Panc1 (cell line): ENCODE data around the gene DCAF6.

Experiments used
- POLR2AphosphoS5 ChIP-seq: IDR thresholded peaks from 2 replicates; pipeline ENCODE4 v1.6.1; 2012; ENCODE audit warnings: mild to moderate bottlenecking, low read depth, low read length, moderate library complexity
- SIN3A ChIP-seq: IDR thresholded peaks from 2 replicates; pipeline ENCODE4 v1.6.1; 2012; ENCODE audit warnings: low read depth, mild to moderate bottlenecking, low read length, moderate library complexity, borderline replicate concordance; ENCODE audit not compliant: insufficient read depth
- TF ChIP-seq, protein P1 (sequence below): fragments of 450-650 bp; IDR thresholded peaks from 2 replicates; pipeline ENCODE4 v1.5.1; 2017; ENCODE audit warnings: mild to moderate bottlenecking

DNA sequence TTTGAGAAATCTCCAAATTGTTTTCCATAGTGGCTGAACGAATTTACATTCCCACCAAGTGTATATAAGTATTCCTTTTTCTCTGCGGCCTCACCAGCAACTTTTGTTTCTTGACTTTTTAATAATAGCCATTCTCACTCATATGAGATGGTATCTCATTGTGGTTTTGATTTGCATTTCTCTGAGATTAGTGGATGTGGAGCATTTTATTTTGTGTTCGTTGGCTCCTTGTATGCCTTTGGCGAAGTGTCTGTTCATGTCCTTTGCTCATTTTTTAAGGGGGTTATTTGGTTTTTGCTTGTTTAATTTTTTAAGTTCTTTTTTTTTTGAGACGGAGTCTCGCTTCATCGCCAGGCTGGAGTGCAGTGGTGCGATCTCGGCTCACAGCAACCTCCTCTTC is 45.5 kb downstream of the DCAF6 start:
- TF ChIP-seq POLR2AphosphoS5: no peak
- TF ChIP-seq, protein P1, sequence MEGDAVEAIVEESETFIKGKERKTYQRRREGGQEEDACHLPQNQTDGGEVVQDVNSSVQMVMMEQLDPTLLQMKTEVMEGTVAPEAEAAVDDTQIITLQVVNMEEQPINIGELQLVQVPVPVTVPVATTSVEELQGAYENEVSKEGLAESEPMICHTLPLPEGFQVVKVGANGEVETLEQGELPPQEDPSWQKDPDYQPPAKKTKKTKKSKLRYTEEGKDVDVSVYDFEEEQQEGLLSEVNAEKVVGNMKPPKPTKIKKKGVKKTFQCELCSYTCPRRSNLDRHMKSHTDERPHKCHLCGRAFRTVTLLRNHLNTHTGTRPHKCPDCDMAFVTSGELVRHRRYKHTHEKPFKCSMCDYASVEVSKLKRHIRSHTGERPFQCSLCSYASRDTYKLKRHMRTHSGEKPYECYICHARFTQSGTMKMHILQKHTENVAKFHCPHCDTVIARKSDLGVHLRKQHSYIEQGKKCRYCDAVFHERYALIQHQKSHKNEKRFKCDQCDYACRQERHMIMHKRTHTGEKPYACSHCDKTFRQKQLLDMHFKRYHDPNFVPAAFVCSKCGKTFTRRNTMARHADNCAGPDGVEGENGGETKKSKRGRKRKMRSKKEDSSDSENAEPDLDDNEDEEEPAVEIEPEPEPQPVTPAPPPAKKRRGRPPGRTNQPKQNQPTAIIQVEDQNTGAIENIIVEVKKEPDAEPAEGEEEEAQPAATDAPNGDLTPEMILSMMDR: no peak
- TF ChIP-seq SIN3A: no peak
